H9 (cell line): ENCODE data around the gene FAF1. TPM values are rescaled to one million over a fixed set of nuclear protein-coding genes. Genes with fewer than 3 reads are reported as not detected.
"Not testable (repeated sequence)": the region's sequence is repeated elsewhere in the genome, so short reads cannot be mapped to it uniquely, and the experiment has no call there.

ENCODE experiments used
- DNase-seq: peaks from one replicate; pipeline ENCODE4 v3.0.0-alpha.2; 2017
- H2AFZ ChIP-seq: one replicate; pipeline ENCODE4 v1.6.1; 2013; ENCODE audit warnings: mild to moderate bottlenecking, low read length, control low read depth, moderate library complexity
- H2AK5ac ChIP-seq: 2 replicates; pipeline ENCODE4 v1.6.1; 2013; ENCODE audit warnings: low read length, control low read depth, mixed read lengths; ENCODE audit not compliant: insufficient read length
- H2BK120ac ChIP-seq: one replicate; pipeline ENCODE4 v1.6.1; 2013; ENCODE audit warnings: low read depth, mild to moderate bottlenecking, low read length, control low read depth, inconsistent platforms; ENCODE audit not compliant: poor library complexity, severe bottlenecking
- H2BK12ac ChIP-seq: 2 replicates; pipeline ENCODE4 v1.6.1; 2013; ENCODE audit warnings: low read length, control low read depth, mixed read lengths, low read depth; ENCODE audit not compliant: insufficient read length
- H2BK15ac ChIP-seq: 2 replicates; pipeline ENCODE4 v1.6.1; 2013; ENCODE audit warnings: low read depth, low read length, control low read depth
- H2BK20ac ChIP-seq: one replicate; pipeline ENCODE4 v1.6.1; 2013; ENCODE audit warnings: low read depth, mild to moderate bottlenecking, low read length, control low read depth, inconsistent platforms; ENCODE audit not compliant: poor library complexity, severe bottlenecking
- H2BK5ac ChIP-seq: 2 replicates; pipeline ENCODE4 v1.6.1; 2013; ENCODE audit warnings: low read length, control low read depth, mixed read lengths; ENCODE audit not compliant: insufficient read length
- H3K14ac ChIP-seq: 2 replicates; pipeline ENCODE4 v1.6.1; 2013; ENCODE audit warnings: low read length, control low read depth; ENCODE audit not compliant: insufficient read depth
- H3K18ac ChIP-seq: 2 replicates; pipeline ENCODE4 v1.6.1; 2013; ENCODE audit warnings: low read depth, mild to moderate bottlenecking, mixed read lengths, low read length, control low read depth; ENCODE audit not compliant: insufficient read length
- H3K23ac ChIP-seq: 2 replicates; pipeline ENCODE4 v1.6.1; 2013; ENCODE audit warnings: low read length, control low read depth, mixed read lengths, low read depth; ENCODE audit not compliant: insufficient read length
- H3K23me2 ChIP-seq: 2 replicates; pipeline ENCODE4 v1.6.1; 2013; ENCODE audit warnings: low read depth, mild to moderate bottlenecking, mixed read lengths, low read length, control low read depth; ENCODE audit not compliant: insufficient read length, poor library complexity, severe bottlenecking
- H3K27ac ChIP-seq: 2 replicates; pipeline ENCODE4 v1.5.1; 2013; ENCODE audit warnings: low read length, control low read depth, mixed read lengths, low read depth; ENCODE audit not compliant: insufficient read length
- H3K27me3 ChIP-seq: 2 replicates; pipeline ENCODE4 v1.6.1; 2013; ENCODE audit warnings: low read length, control low read depth, inconsistent platforms; ENCODE audit not compliant: insufficient read depth
- H3K4ac ChIP-seq: 2 replicates; pipeline ENCODE4 v1.6.1; 2013; ENCODE audit warnings: low read depth, mild to moderate bottlenecking, control low read depth, inconsistent platforms, low read length, moderate library complexity
- H3K4me1 ChIP-seq: 2 replicates; pipeline ENCODE4 v1.6.1; 2013; ENCODE audit warnings: low read length, control low read depth, inconsistent platforms; ENCODE audit not compliant: insufficient read depth
- H3K4me2 ChIP-seq: 2 replicates; pipeline ENCODE4 v1.6.1; 2013; ENCODE audit warnings: low read length, control low read depth, mixed read lengths; ENCODE audit not compliant: insufficient read length, insufficient read depth
- H3K56ac ChIP-seq: 2 replicates; pipeline ENCODE4 v1.6.1; 2013; ENCODE audit warnings: low read depth, mild to moderate bottlenecking, mixed read lengths, low read length, control low read depth; ENCODE audit not compliant: insufficient read length
- H3K79me1 ChIP-seq: 2 replicates; pipeline ENCODE4 v1.6.1; 2013; ENCODE audit warnings: low read depth, mild to moderate bottlenecking, moderate library complexity, low read length, control low read depth, inconsistent platforms; ENCODE audit not compliant: insufficient read depth, poor library complexity, severe bottlenecking
- H3K79me2 ChIP-seq: 2 replicates; pipeline ENCODE4 v1.6.1; 2013; ENCODE audit warnings: low read length, control low read depth, inconsistent platforms; ENCODE audit not compliant: insufficient read depth
- H3K9ac ChIP-seq: 2 replicates; pipeline ENCODE4 v1.6.1; 2013; ENCODE audit warnings: low read length, control low read depth, mixed read lengths; ENCODE audit not compliant: insufficient read length; ENCODE audit errors: extremely low read depth
- H3K9me3 ChIP-seq: one replicate; pipeline ENCODE4 v1.6.1; 2013; ENCODE audit warnings: low read depth, low read length, inconsistent platforms; ENCODE audit not compliant: control insufficient read depth
- H3T11ph ChIP-seq: one replicate; pipeline ENCODE4 v1.6.1; 2013; ENCODE audit warnings: mild to moderate bottlenecking, low read length, control low read depth, inconsistent platforms
- H4K20me1 ChIP-seq: one replicate; pipeline ENCODE4 v1.6.1; 2013; ENCODE audit not compliant: control insufficient read depth, insufficient read length, insufficient read depth
- H4K5ac ChIP-seq: 2 replicates; pipeline ENCODE4 v1.6.1; 2013; ENCODE audit warnings: low read depth, mild to moderate bottlenecking, mixed read lengths, low read length, control low read depth; ENCODE audit not compliant: insufficient read length
- H4K8ac ChIP-seq: replicated peaks from 2 replicates; pipeline ENCODE4 v1.6.1; 2013; ENCODE audit warnings: low read length, control low read depth, mixed read lengths, low read depth; ENCODE audit not compliant: insufficient read length
- H4K91ac ChIP-seq: 2 replicates; pipeline ENCODE4 v1.6.1; 2013; ENCODE audit warnings: low read depth, mild to moderate bottlenecking, moderate library complexity, mixed read lengths, low read length, control low read depth; ENCODE audit not compliant: insufficient read length
- H3K27ac Mint-ChIP-seq, 3 experiments: 2 replicates in 2 of 3; 3 replicates in 1 of 3; pipeline ENCODE4 v1.8.0; 2020 to 2021; ENCODE audit warnings: mixed read lengths in 3 of 3, mild to moderate bottlenecking in 1 of 3, moderate library complexity in 1 of 3
- H3K27me3 Mint-ChIP-seq: 2 replicates; pipeline ENCODE4 v1.8.0; 2021; ENCODE audit warnings: low read depth, mild to moderate bottlenecking, moderate library complexity, mixed read lengths
- H3K36me3 Mint-ChIP-seq, 3 experiments: 2 replicates in 2 of 3; 3 replicates in 1 of 3; pipeline ENCODE4 v1.8.0; 2020 to 2021; ENCODE audit warnings: low read depth in 3 of 3, mixed read lengths in 3 of 3; ENCODE audit not compliant: insufficient read depth in 1 of 3
- H3K4me1 Mint-ChIP-seq, 2 experiments: 2 replicates each; pipeline ENCODE4 v1.8.0; 2020; ENCODE audit warnings: mixed read lengths in 2 of 2
- H3K4me3 Mint-ChIP-seq, 2 experiments: 2 replicates in 1 of 2; 3 replicates in 1 of 2; pipeline ENCODE4 v1.8.0; 2020 to 2021; ENCODE audit warnings: mild to moderate bottlenecking in 2 of 2, mixed read lengths in 2 of 2, moderate library complexity in 1 of 2
- H3K9me3 Mint-ChIP-seq, 2 experiments: 2 replicates in 1 of 2; 3 replicates in 1 of 2; pipeline ENCODE4 v1.8.0; 2020; ENCODE audit warnings: mild to moderate bottlenecking in 2 of 2, mixed read lengths in 2 of 2, moderate library complexity in 1 of 2
- WGBS: extraction: QIAGEN DNeasy Blood & Tissue Kit; methylation state at CpG from one replicate; pipeline ENCODE4 v1.1.7; 2013; ENCODE audit warnings: missing lambda C conversion rate, low lambda C conversion rate, mixed read lengths; ENCODE audit not compliant: insufficient read length; ENCODE audit errors: extremely low coverage; 5-methylcytosine and 5-hydroxymethylcytosine counted together
- total RNA-seq: library from RNA; stranded (reverse); gene quantifications from 2 replicates; pipeline ENCODE4 v1.2.1, GENCODE V29; 2021
- TF ChIP-seq, protein P1 (sequence below): fragments of 200-600 bp; sonication (generic); conservative IDR thresholded peaks from 3 replicates; pipeline ENCODE4 v1.8.0; 2021; ENCODE audit warnings: antibody characterized with exemption, mild to moderate bottlenecking

The FAF1 gene
- total RNA-seq, 1 experiment from 2014 or later, result 60.8 TPM

DNA sequence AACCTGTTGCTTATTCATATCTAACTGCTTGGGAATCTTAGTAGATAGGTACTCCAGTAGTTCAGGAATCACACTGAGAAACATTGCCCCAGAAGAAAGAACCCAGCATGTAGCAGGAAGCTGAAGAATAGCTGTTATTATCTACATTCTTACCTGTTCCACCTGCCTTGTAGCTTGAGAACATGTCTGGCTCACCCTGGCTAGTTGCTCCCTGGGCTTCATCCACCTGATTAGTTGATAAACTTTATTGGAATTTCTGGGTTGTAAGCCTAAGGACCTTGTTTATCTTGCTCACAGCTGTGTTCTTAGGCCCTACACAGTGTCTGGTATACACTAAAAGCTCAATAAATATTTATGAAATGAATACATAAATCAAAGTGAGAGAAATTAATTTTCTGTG, 430.6 kb downstream of the FAF1 start:
- Mint-ChIP-seq H3K4me3 (no peak overlapping the region), H3K27me3 (no peaks in the 10 kb centered on the region), H3K9me3 (no peaks in the 10 kb centered on the region), H3K36me3 (peaks cover 0 to 2% (median 2%) of the 10 kb centered on the region in 3 experiments; a peak in 2 of 7 replicates), H3K27ac (no peak overlapping the region), H3K4me1 (peaks cover 12 to 13% of the 10 kb centered on the region in 2 experiments)
- no peak for DNase-seq
- Histone ChIP-seq H3K79me1 (no peaks in the 10 kb centered on the region), H2BK12ac (no peak overlapping the region), H3K9me3 (no peaks in the 10 kb centered on the region), H3K9ac (no peak overlapping the region), H2BK120ac (no peak overlapping the region), H2BK15ac (no peak overlapping the region), H3K56ac (no peak overlapping the region), H3K23ac (no peak overlapping the region), H3K23me2 (no peaks in the 10 kb centered on the region), H2AK5ac (no peak overlapping the region), H4K20me1 (no peaks in the 10 kb centered on the region), H3K4me1 (no peaks in the 10 kb centered on the region; the same call in 1 of the 2 replicates), H4K8ac (no peak overlapping the region), H2AFZ (no peak overlapping the region), H4K5ac (no peak overlapping the region), H3K18ac (no peak overlapping the region), H2BK20ac (no peak overlapping the region), H3K79me2 (no peaks in the 10 kb centered on the region), H3K4ac (no peak overlapping the region), H4K91ac (no peak overlapping the region), H3T11ph (no peak overlapping the region), H2BK5ac (no peak overlapping the region), H3K4me2 (no peak overlapping the region), H3K27ac (no peak overlapping the region), H3K14ac (no peak overlapping the region), H3K27me3 (no peaks in the 10 kb centered on the region)
- TF ChIP-seq, protein P1, sequence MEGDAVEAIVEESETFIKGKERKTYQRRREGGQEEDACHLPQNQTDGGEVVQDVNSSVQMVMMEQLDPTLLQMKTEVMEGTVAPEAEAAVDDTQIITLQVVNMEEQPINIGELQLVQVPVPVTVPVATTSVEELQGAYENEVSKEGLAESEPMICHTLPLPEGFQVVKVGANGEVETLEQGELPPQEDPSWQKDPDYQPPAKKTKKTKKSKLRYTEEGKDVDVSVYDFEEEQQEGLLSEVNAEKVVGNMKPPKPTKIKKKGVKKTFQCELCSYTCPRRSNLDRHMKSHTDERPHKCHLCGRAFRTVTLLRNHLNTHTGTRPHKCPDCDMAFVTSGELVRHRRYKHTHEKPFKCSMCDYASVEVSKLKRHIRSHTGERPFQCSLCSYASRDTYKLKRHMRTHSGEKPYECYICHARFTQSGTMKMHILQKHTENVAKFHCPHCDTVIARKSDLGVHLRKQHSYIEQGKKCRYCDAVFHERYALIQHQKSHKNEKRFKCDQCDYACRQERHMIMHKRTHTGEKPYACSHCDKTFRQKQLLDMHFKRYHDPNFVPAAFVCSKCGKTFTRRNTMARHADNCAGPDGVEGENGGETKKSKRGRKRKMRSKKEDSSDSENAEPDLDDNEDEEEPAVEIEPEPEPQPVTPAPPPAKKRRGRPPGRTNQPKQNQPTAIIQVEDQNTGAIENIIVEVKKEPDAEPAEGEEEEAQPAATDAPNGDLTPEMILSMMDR, result no peak

DNA sequence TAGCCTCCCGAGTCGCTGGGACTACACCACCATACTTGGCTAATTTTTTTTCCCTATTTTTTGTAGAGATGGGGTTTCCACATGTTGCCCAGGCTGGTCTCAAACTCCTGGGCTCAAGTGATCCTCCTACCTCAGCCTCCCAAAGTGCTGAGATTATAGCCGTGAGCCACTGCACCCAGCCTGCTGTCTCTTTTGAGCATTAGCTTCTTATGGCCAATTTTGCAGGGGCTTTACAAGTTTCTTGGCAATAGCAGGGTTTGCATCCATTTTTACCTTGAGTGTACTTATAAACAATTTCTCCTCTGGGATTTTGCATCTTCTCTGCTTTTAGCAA, 432.1 kb downstream of the FAF1 start:
- not testable (repeated sequence) for H3K23me2 ChIP-seq, H3K4ac ChIP-seq, H3K79me1 ChIP-seq, H3K9me3 ChIP-seq, H3K56ac ChIP-seq, H3K27ac ChIP-seq, H3K4me3 Mint-ChIP-seq, H3K36me3 Mint-ChIP-seq, H3K9ac ChIP-seq, H3K27ac Mint-ChIP-seq, H3K4me2 ChIP-seq, H3K4me1 ChIP-seq, H2BK12ac ChIP-seq, H4K5ac ChIP-seq, H4K91ac ChIP-seq, H4K8ac ChIP-seq, H3K9me3 Mint-ChIP-seq, H3K27me3 Mint-ChIP-seq, H2BK5ac ChIP-seq, H2BK120ac ChIP-seq, H2AFZ ChIP-seq, H2BK15ac ChIP-seq, H2BK20ac ChIP-seq, H3K23ac ChIP-seq, H3K79me2 ChIP-seq, H3K27me3 ChIP-seq, H3K18ac ChIP-seq, H3T11ph ChIP-seq, H4K20me1 ChIP-seq, H2AK5ac ChIP-seq, H3K14ac ChIP-seq, DNase-seq
- no CpG with 5 or more reads among the region's 3 CpGs for WGBS
- peaks cover 12 to 13% of the 10 kb centered on the region in 2 experiments for H3K4me1 Mint-ChIP-seq
